Tibial artery (tissue), 4 donors: ENCODE data around the gene ICOSLG.

ENCODE experiments used
- DNase-seq, 2 donors: peaks; one replicate each; pipeline ENCODE4 v3.0.0-alpha.2; 2019
- H3K27ac ChIP-seq, 2 donors: fragments of 200-600 bp; sonication (generic) in 1 of 2; 1 replicate in 1 of 2; 2 replicates in 1 of 2; pipeline ENCODE4 v1.5.1; 2018 to 2019; ENCODE audit warnings: mild to moderate bottlenecking in 1 of 2
- H3K27me3 ChIP-seq, 2 donors: fragments of 200-600 bp; sonication (generic) in 1 of 2; one replicate each; pipeline versions ENCODE4 v1.5.1 to v1.6.0; 2016 to 2019
- H3K36me3 ChIP-seq, 3 donors: fragments of 200-600 bp; sonication (generic) in 2 of 3; one replicate each; pipeline ENCODE4 v1.5.1; 2016 to 2019; ENCODE audit warnings: mild to moderate bottlenecking in 2 of 3
- H3K4me1 ChIP-seq, 4 donors: fragments of 200-600 bp; sonication (generic) in 2 of 4; 1 replicate in 3 of 4; 2 replicates in 1 of 4; pipeline ENCODE4 v1.5.1; 2016 to 2019
- H3K4me3 ChIP-seq, 2 donors: fragments of 200-600 bp; sonication (generic) in 1 of 2; 1 replicate in 1 of 2; 2 replicates in 1 of 2; pipeline ENCODE4 v1.5.1; 2018 to 2019; ENCODE audit warnings: mild to moderate bottlenecking in 2 of 2
- H3K9me3 ChIP-seq, 3 donors: fragments of 200-600 bp; sonication (generic) in 1 of 3; one replicate each; pipeline ENCODE4 v1.5.1; 2016 to 2019
- CTCF ChIP-seq, 2 experiments: fragments of 200-600 bp in 1 of 2; fragments of 450-650 bp in 1 of 2; IDR thresholded peaks; one replicate each; pipeline ENCODE4 v1.5.1; 2017 to 2019; ENCODE audit warnings: antibody characterized with exemption in 2 of 2, mild to moderate bottlenecking in 1 of 2, moderate library complexity in 1 of 2
- intact Hi-C: fragments of 100-400 bp; cut with DNase I; formaldehyde crosslinking; loops from one replicate; pipeline ENCODE4 v1.15.0; 2023; ENCODE audit warnings: low total_unique reads

Gene ICOSLG

GRCh38 chr21:44269090-44269489 lies 28.3 kb upstream of the ICOSLG start:
- Histone ChIP-seq H3K9me3 (no peaks in the 10 kb centered on the region), H3K4me3 (no peak overlapping the region), H3K27me3 (peaks cover 0 to 23% of the 10 kb centered on the region in 2 donors), H3K36me3 (no peaks in the 10 kb centered on the region), H3K4me1 (no peaks in the 10 kb centered on the region), H3K27ac (no peak overlapping the region)
- intact Hi-C loops = no loop called here
- TF ChIP-seq CTCF (IDR thresholded peaks at IDR 0.05) = no peak
- no peak for DNase-seq

- H3K9me3 ChIP-seq = no peaks in the 10 kb centered on the region
- H3K36me3 ChIP-seq = no peaks in the 10 kb centered on the region
- intact Hi-C loops = no loop called here
- H3K4me3 ChIP-seq = no peak overlapping the region
- H3K27ac ChIP-seq = no peak overlapping the region
- peaks cover 0 to 22% of the 10 kb centered on the region in 2 donors for H3K27me3 ChIP-seq
- no peaks in the 10 kb centered on the region for H3K4me1 ChIP-seq
- no peak for TF ChIP-seq CTCF (IDR thresholded peaks at IDR 0.05)
- DNase-seq = no peak
Observed at GRCh38 chr21:44267655-44268142, 27.0 kb upstream of the ICOSLG start.

DNA sequence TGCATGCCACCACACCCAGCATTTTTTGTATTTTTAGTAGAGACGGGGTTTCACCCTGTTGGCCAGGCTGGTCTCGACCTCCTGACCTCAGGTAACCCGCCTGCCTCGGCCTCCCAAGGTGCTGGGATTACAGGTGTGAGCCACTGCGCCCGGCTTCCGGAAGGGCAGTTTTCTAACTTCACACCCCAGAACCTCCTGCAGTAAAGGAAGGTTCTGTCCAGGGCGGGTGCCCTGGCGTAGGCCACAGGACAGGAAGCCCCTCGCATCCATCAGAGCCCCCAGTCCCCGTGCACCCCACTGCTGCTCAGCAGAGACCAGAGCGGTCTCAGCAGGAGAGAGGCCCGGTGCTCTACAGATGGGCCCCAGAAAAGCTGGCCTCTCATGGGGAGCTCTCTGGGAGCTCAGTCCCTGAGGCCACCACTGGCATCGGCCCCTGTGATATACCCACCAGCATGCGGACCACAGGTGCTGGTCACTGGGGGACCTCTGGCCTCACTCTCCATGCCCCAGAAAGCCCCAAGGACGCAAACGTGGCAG lies 25.1 kb upstream of the ICOSLG start:
- H3K36me3 ChIP-seq = no peaks in the 10 kb centered on the region
- DNase-seq = no peak
- intact Hi-C loops = no loop called here
- no peaks in the 10 kb centered on the region for H3K9me3 ChIP-seq
- H3K27ac ChIP-seq = no peak overlapping the region
- H3K4me3 ChIP-seq = no peak overlapping the region
- no peaks in the 10 kb centered on the region for H3K4me1 ChIP-seq
- H3K27me3 ChIP-seq = peaks cover 0 to 26% of the 10 kb centered on the region in 2 donors
- TF ChIP-seq CTCF (IDR thresholded peaks at IDR 0.05) = no peak

GRCh38 chr21:44263768-44264167 lies 23.0 kb upstream of the ICOSLG start:
- Histone ChIP-seq H3K9me3 (peaks cover 0 to 9% (median 0%) of the 10 kb centered on the region in 3 donors), H3K27me3 (peaks cover 0 to 26% of the 10 kb centered on the region in 2 donors), H3K27ac (no peak overlapping the region), H3K36me3 (no peaks in the 10 kb centered on the region), H3K4me3 (no peak overlapping the region), H3K4me1 (no peaks in the 10 kb centered on the region)
- DNase-seq = no peak
- TF ChIP-seq CTCF (IDR thresholded peaks at IDR 0.05) = no peak
- intact Hi-C loops = no loop called here

DNA sequence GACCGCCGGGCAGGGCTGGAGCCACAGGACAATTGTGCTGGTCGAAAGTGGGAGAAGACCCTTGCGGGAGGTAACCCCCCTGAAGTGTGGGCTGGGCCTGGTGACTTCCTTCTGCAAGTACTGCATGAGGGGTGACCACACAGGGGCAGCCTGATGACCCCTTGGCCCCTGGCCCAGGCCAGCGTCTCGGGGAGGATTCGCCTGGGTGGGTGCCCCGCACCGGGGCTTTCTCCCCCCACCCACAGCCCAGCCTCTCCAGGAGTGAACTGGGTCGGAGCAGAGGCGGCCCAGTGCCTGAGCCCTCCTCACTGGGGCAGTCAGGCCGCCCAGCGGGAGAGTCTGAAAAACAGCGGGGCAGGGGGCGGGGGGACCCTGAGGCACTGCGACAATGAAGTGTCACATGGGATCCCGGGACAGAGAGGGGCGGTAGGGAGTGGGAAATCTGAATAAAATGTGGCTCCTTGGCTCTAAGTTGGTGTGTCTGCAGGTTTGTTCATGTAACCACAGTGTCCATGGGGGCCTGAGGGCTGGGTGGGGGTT lies 22.5 kb upstream of the ICOSLG start:
- no peak for TF ChIP-seq CTCF (IDR thresholded peaks at IDR 0.05)
- intact Hi-C loops = no loop called here
- Histone ChIP-seq H3K4me3 (no peak overlapping the region), H3K9me3 (peaks cover 0 to 9% (median 0%) of the 10 kb centered on the region in 3 donors), H3K4me1 (no peaks in the 10 kb centered on the region), H3K27ac (no peak overlapping the region), H3K27me3 (peaks cover 0 to 28% of the 10 kb centered on the region in 2 donors), H3K36me3 (no peaks in the 10 kb centered on the region)
- no peak for DNase-seq
